GM23338 (cell line): ENCODE data around the gene HIGD2B.

Experiments used
- CREB1 ChIP-seq: fragments of 250-450 bp; sonication (Bioruptor Pico); IDR thresholded peaks from 2 replicates; pipeline ENCODE4 v1.5.0; 2020; ENCODE audit warnings: low read depth, mild to moderate bottlenecking, moderate library complexity
- EZH2 ChIP-seq: fragments of 200-600 bp; sonication (generic); IDR thresholded peaks from one replicate; pipeline ENCODE4 v1.8.0; 2017; ENCODE audit warnings: antibody characterized with exemption, mild to moderate bottlenecking, low read depth; ENCODE audit not compliant: unreplicated experiment
- EZH2phosphoT487 ChIP-seq: fragments of 200-600 bp; sonication (generic); IDR thresholded peaks from one replicate; pipeline ENCODE4 v1.8.1; 2018; ENCODE audit warnings: antibody characterized with exemption; ENCODE audit not compliant: unreplicated experiment
- JUNB ChIP-seq: IDR thresholded peaks from one replicate; pipeline ENCODE4 v1.6.1; 2016; ENCODE audit warnings: antibody characterized with exemption; ENCODE audit not compliant: unreplicated experiment
- NANOG ChIP-seq: IDR thresholded peaks from 2 replicates; pipeline ENCODE4 v1.6.1; 2016; ENCODE audit warnings: antibody characterized with exemption, borderline replicate concordance
- POLR2AphosphoS5 ChIP-seq: IDR thresholded peaks from 2 replicates; pipeline ENCODE4 v1.6.1; 2016; ENCODE audit warnings: antibody characterized with exemption, low read depth
- STAT1 ChIP-seq: IDR thresholded peaks from one replicate; pipeline ENCODE4 v1.6.1; 2016; ENCODE audit warnings: antibody characterized with exemption; ENCODE audit not compliant: unreplicated experiment
- ZNF114 ChIP-seq: fragments of 250-450 bp; sonication (Bioruptor Pico); IDR thresholded peaks from 2 replicates; pipeline ENCODE4 v1.5.0; 2020; ENCODE audit warnings: mild to moderate bottlenecking, moderate library complexity
- ZNF331 ChIP-seq: fragments of 250-450 bp; sonication (Bioruptor Pico); IDR thresholded peaks from 2 replicates; pipeline ENCODE4 v1.5.0; 2020; ENCODE audit warnings: low read depth, mild to moderate bottlenecking, moderate library complexity
- TF ChIP-seq, protein P1 (sequence below), 2 experiments: fragments of 200-600 bp in 1 of 2; sonication (generic) in 1 of 2; conservative IDR thresholded peaks; 2 replicates each; pipeline versions ENCODE4 v1.5.1 to v1.6.1; 2016 to 2017; ENCODE audit warnings: antibody characterized with exemption in 2 of 2, low read depth in 2 of 2, mild to moderate bottlenecking in 2 of 2, moderate library complexity in 1 of 2
- TF ChIP-seq, protein P2 (sequence below): IDR thresholded peaks from one replicate; pipeline ENCODE4 v1.6.1; 2018; ENCODE audit warnings: antibody characterized with exemption; ENCODE audit not compliant: unreplicated experiment
- TF ChIP-seq, protein P3 (sequence below): IDR thresholded peaks from 2 replicates; pipeline ENCODE4 v1.6.1; 2016; ENCODE audit warnings: antibody characterized with exemption

DNA sequence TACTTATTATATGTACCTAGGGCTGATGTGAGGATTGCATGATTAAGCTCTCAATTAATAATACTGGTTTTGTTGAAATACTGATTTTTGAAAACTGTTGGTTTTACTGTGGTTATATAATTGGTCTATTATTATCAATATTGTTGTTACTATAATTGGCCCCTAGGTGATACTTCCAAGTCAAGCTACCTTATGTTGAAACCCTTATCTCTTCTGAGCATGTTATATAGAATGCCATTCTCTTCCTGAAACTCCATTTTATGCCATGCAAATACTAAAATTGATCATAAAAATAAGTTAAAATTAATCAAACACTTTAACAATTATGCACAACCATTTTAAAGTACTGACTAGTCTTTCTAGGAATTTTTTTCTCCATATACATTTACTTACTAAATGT lies 46.1 kb upstream of the HIGD2B start:
- TF ChIP-seq, protein P1, sequence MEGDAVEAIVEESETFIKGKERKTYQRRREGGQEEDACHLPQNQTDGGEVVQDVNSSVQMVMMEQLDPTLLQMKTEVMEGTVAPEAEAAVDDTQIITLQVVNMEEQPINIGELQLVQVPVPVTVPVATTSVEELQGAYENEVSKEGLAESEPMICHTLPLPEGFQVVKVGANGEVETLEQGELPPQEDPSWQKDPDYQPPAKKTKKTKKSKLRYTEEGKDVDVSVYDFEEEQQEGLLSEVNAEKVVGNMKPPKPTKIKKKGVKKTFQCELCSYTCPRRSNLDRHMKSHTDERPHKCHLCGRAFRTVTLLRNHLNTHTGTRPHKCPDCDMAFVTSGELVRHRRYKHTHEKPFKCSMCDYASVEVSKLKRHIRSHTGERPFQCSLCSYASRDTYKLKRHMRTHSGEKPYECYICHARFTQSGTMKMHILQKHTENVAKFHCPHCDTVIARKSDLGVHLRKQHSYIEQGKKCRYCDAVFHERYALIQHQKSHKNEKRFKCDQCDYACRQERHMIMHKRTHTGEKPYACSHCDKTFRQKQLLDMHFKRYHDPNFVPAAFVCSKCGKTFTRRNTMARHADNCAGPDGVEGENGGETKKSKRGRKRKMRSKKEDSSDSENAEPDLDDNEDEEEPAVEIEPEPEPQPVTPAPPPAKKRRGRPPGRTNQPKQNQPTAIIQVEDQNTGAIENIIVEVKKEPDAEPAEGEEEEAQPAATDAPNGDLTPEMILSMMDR (conservative IDR thresholded peaks at IDR 0.05; ENCODE audit: low read depth in 2 of 2): no peak
- TF ChIP-seq EZH2phosphoT487 (no peak), POLR2AphosphoS5 (no peak), EZH2 (no peak), JUNB (no peak), CREB1 (CRISPR knock-in tag) (no peak), ZNF331 (CRISPR knock-in tag) (no peak), NANOG (no peak), ZNF114 (CRISPR knock-in tag) (no peak), STAT1 (no peak)
- TF ChIP-seq, protein P2, sequence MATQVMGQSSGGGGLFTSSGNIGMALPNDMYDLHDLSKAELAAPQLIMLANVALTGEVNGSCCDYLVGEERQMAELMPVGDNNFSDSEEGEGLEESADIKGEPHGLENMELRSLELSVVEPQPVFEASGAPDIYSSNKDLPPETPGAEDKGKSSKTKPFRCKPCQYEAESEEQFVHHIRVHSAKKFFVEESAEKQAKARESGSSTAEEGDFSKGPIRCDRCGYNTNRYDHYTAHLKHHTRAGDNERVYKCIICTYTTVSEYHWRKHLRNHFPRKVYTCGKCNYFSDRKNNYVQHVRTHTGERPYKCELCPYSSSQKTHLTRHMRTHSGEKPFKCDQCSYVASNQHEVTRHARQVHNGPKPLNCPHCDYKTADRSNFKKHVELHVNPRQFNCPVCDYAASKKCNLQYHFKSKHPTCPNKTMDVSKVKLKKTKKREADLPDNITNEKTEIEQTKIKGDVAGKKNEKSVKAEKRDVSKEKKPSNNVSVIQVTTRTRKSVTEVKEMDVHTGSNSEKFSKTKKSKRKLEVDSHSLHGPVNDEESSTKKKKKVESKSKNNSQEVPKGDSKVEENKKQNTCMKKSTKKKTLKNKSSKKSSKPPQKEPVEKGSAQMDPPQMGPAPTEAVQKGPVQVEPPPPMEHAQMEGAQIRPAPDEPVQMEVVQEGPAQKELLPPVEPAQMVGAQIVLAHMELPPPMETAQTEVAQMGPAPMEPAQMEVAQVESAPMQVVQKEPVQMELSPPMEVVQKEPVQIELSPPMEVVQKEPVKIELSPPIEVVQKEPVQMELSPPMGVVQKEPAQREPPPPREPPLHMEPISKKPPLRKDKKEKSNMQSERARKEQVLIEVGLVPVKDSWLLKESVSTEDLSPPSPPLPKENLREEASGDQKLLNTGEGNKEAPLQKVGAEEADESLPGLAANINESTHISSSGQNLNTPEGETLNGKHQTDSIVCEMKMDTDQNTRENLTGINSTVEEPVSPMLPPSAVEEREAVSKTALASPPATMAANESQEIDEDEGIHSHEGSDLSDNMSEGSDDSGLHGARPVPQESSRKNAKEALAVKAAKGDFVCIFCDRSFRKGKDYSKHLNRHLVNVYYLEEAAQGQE: no peak
- TF ChIP-seq, protein P3, sequence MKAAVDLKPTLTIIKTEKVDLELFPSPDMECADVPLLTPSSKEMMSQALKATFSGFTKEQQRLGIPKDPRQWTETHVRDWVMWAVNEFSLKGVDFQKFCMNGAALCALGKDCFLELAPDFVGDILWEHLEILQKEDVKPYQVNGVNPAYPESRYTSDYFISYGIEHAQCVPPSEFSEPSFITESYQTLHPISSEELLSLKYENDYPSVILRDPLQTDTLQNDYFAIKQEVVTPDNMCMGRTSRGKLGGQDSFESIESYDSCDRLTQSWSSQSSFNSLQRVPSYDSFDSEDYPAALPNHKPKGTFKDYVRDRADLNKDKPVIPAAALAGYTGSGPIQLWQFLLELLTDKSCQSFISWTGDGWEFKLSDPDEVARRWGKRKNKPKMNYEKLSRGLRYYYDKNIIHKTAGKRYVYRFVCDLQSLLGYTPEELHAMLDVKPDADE: no peak
